SU-DHL-6 (cell line): ENCODE measurements around the gene CLCF1.
A peak's percentile ranks its signal among the peaks of the same experiment; 100 is the strongest.

ENCODE experiments used
- H2AFZ ChIP-seq: fragments of 200-600 bp; sonication (generic); 2 replicates; pipeline ENCODE4 v1.6.1; 2014; ENCODE audit warnings: low read depth, mild to moderate bottlenecking, moderate library complexity, mixed read lengths, antibody characterized with exemption, low read length; ENCODE audit not compliant: severe bottlenecking
- H3F3A ChIP-seq: fragments of 200-600 bp; shearing (Covaris generic); 2 replicates; pipeline ENCODE4 v1.6.0; 2016; ENCODE audit warnings: antibody characterized with exemption, mild to moderate bottlenecking; ENCODE audit not compliant: insufficient read depth
- H3K27ac ChIP-seq: fragments of 200-600 bp; sonication (generic); 2 replicates; pipeline ENCODE4 v1.5.1; 2016; ENCODE audit warnings: low read depth, mild to moderate bottlenecking, low read length, moderate library complexity, mixed read lengths
- H3K27me3 ChIP-seq: fragments of 200-600 bp; sonication (generic), shearing (Covaris generic); 2 replicates; pipeline ENCODE4 v1.6.0; 2014; ENCODE audit warnings: mild to moderate bottlenecking, low read length
- H3K36me3 ChIP-seq: fragments of 200-600 bp; sonication (generic); 2 replicates; pipeline ENCODE4 v1.6.1; 2014; ENCODE audit warnings: mild to moderate bottlenecking, low read length, mixed read lengths
- H3K4me2 ChIP-seq: fragments of 300-600, 200-600 bp; shearing (Covaris generic), sonication (generic); 2 replicates; pipeline ENCODE4 v1.6.0; 2014; ENCODE audit warnings: low read length, low read depth, mild to moderate bottlenecking; ENCODE audit not compliant: poor library complexity, severe bottlenecking
- H3K4me3 ChIP-seq: fragments of 200-600 bp; sonication (generic); 2 replicates; pipeline ENCODE4 v1.5.1; 2014; ENCODE audit warnings: antibody characterized with exemption, low read length, mild to moderate bottlenecking, mixed read lengths; ENCODE audit not compliant: insufficient read depth, poor library complexity, severe bottlenecking
- H3K79me2 ChIP-seq: fragments of 200-600 bp; sonication (generic); 2 replicates; pipeline ENCODE4 v1.6.1; 2014; ENCODE audit warnings: mild to moderate bottlenecking, low read length, moderate library complexity; ENCODE audit not compliant: insufficient read depth
- H3K9ac ChIP-seq: fragments of 200-600 bp; sonication (generic); 2 replicates; pipeline ENCODE4 v1.7.0; 2014; ENCODE audit warnings: mild to moderate bottlenecking, low read length
- H3K9me2 ChIP-seq: fragments of 200-600 bp; sonication (generic); replicated peaks from 2 replicates; pipeline ENCODE4 v1.6.1; 2014; ENCODE audit warnings: low read length; ENCODE audit not compliant: insufficient read depth
- H3K9me3 ChIP-seq: fragments of 200-600 bp; sonication (generic); 2 replicates; pipeline ENCODE4 v1.6.1; 2014; ENCODE audit warnings: low read length, mixed read lengths; ENCODE audit not compliant: insufficient read depth
- H4K20me1 ChIP-seq: fragments of 200-600 bp; sonication (generic); 2 replicates; pipeline ENCODE4 v1.6.1; 2014; ENCODE audit warnings: low read depth, mild to moderate bottlenecking, antibody characterized with exemption, low read length, moderate library complexity, mixed read lengths
- EZH2phosphoT487 ChIP-seq: fragments of 200-600 bp; sonication (generic), shearing (Covaris generic); conservative IDR thresholded peaks from 2 replicates; pipeline ENCODE4 v1.6.1; 2018; ENCODE audit warnings: mild to moderate bottlenecking, antibody characterized with exemption, low read length, moderate library complexity, mixed read lengths
- TF ChIP-seq, protein P1 (sequence below): fragments of 200-600 bp; sonication (generic); IDR thresholded peaks from one replicate; pipeline ENCODE4 v1.5.1; 2017; ENCODE audit warnings: antibody characterized with exemption, mild to moderate bottlenecking, low read length, moderate library complexity; ENCODE audit not compliant: insufficient read depth, poor library complexity, severe bottlenecking

Gene CLCF1

DNA sequence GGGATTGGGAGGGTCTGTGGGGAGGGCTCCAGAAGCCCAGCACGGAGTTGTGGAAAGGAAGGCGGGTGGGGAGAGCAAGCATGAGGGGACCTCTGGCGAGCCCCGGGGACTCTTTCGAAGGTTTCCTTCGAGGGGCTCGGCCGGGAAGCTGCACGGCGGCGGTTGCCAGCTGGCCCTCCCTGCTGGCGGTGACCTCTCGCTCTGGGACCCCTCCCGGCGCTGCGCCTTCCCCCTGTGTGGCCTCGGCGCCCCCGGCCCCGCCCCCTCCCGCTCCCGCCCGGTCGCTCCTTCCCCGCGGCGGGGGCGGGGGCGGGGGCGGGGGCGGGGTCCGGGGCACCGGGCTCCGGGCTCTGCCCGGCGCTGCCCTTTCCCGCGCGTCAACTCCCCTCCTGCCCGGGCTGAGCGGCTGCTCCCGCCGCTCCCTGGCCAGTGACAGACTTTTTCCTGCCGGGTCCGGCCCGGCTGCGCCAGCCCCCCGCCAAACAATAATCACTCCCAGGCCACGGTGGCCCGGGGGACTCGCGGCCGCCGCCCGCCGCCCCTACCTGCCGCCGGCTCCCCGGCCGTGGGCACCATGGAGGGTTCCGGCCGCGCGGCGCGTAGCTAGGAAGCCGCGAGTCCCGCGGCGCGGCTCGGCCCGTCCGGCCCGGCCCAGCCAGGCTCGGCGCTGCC, 941 bp downstream of the CLCF1 start:
- H3K4me3 ChIP-seq = peak overlapping the region; percentile 55
- no peaks in the 10 kb centered on the region for H3F3A ChIP-seq
- H3K9me3 ChIP-seq = no peaks in the 10 kb centered on the region
- H4K20me1 ChIP-seq = no peaks in the 10 kb centered on the region
- no peaks in the 10 kb centered on the region for H3K36me3 ChIP-seq
- no peak for TF ChIP-seq EZH2phosphoT487
- TF ChIP-seq, protein P1, sequence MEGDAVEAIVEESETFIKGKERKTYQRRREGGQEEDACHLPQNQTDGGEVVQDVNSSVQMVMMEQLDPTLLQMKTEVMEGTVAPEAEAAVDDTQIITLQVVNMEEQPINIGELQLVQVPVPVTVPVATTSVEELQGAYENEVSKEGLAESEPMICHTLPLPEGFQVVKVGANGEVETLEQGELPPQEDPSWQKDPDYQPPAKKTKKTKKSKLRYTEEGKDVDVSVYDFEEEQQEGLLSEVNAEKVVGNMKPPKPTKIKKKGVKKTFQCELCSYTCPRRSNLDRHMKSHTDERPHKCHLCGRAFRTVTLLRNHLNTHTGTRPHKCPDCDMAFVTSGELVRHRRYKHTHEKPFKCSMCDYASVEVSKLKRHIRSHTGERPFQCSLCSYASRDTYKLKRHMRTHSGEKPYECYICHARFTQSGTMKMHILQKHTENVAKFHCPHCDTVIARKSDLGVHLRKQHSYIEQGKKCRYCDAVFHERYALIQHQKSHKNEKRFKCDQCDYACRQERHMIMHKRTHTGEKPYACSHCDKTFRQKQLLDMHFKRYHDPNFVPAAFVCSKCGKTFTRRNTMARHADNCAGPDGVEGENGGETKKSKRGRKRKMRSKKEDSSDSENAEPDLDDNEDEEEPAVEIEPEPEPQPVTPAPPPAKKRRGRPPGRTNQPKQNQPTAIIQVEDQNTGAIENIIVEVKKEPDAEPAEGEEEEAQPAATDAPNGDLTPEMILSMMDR = no peak
- no peaks in the 10 kb centered on the region for H3K27me3 ChIP-seq
- H3K9me2 ChIP-seq = no peaks in the 10 kb centered on the region
- peak overlapping the region; percentile 60 for H3K9ac ChIP-seq
- H2AFZ ChIP-seq = no peak overlapping the region
- H3K79me2 ChIP-seq = no peaks in the 10 kb centered on the region
- H3K27ac ChIP-seq = no peak overlapping the region
- peak overlapping the region; percentile 62 for H3K4me2 ChIP-seq

- H3K4me2 ChIP-seq = no peak overlapping the region
These were observed 1.5 kb downstream of the CLCF1 start for GRCh38 chr11:67371911-67372320.

DNA sequence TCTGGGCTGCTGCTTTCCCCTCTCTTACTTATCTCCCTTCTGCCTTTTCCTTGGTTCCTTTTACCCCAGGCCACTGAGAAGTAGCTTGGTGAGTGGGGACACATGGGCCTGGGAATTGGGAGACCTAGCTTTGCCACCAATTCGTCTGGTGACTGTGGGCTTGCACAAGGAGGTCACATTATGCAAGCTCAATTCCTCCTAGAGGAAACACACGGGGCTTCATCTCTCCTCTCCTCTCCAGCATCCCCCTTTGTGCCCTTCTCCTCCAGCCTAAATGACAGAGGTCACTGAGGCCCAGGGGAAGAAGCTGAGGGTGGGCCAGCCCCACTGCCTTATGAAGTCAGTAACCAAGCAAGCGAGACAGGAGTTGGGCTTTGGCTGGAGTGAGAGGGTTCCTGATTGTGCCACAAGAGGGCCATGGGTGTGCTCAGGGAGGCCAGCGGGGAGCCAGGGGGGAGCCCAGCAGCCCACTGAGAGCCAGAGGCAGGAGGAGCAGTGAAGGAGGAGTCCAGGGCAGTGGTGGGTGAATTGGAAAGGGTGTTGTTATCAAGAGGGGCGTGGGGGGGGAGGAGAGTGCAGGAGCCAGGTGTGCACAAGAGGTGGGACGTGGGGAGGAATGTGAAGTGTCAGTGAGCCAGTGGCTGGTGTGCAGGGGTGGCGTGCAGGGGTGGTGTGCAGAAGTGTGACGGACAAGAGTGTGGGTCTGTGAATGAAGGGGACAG, 2.0 kb downstream of the CLCF1 start:
- no peak overlapping the region for H2AFZ ChIP-seq
- no peak overlapping the region for H3K27ac ChIP-seq
- no peaks in the 10 kb centered on the region for H3K27me3 ChIP-seq
- no peak overlapping the region for H3K4me2 ChIP-seq
- no peaks in the 10 kb centered on the region for H3F3A ChIP-seq
- TF ChIP-seq EZH2phosphoT487 = no peak
- TF ChIP-seq, protein P1 = peak; percentile 31
- no peaks in the 10 kb centered on the region for H3K9me3 ChIP-seq
- H3K79me2 ChIP-seq = no peaks in the 10 kb centered on the region
- H3K9ac ChIP-seq = no peak overlapping the region
- H3K4me3 ChIP-seq = no peak overlapping the region
- H4K20me1 ChIP-seq = no peaks in the 10 kb centered on the region
- H3K36me3 ChIP-seq = no peaks in the 10 kb centered on the region
- H3K9me2 ChIP-seq = no peaks in the 10 kb centered on the region

More at GRCh38 chr11:67371911-67372320, 1.5 kb downstream of the CLCF1 start:
- no peaks in the 10 kb centered on the region for H3K27me3 ChIP-seq
- H3K9me2 ChIP-seq = no peaks in the 10 kb centered on the region
- no peak overlapping the region for H3K4me3 ChIP-seq
- TF ChIP-seq EZH2phosphoT487 = no peak
- TF ChIP-seq, protein P1 = no peak
- H3K9me3 ChIP-seq = no peaks in the 10 kb centered on the region
- H3K36me3 ChIP-seq = no peaks in the 10 kb centered on the region
- H3K79me2 ChIP-seq = no peaks in the 10 kb centered on the region
- H2AFZ ChIP-seq = no peak overlapping the region
- no peak overlapping the region for H3K27ac ChIP-seq
- no peaks in the 10 kb centered on the region for H3F3A ChIP-seq
- H4K20me1 ChIP-seq = no peaks in the 10 kb centered on the region
- no peak overlapping the region for H3K9ac ChIP-seq
